Parietal lobe (tissue), 1 donor: Measurements from ENCODE around the gene NOTO. TPM values are rescaled to one million over a fixed set of nuclear protein-coding genes. Genes with fewer than 3 reads are reported as not detected.

ENCODE experiments used
- total RNA-seq: library from RNA; depleted of rRNA; stranded (reverse); fragments of >200 nt; gene quantifications from one replicate; pipeline ENCODE4 v1.2.3, GENCODE V29; 2014

NOTO gene
- not detected for total RNA-seq

GRCh38 chr2:73202156-73203054 lies at the start of gene NOTO:
TSS of gene NOTO (plus strand) at chr2:73202574. CDS start at chr2:73202667, 93 bp downstream.

GRCh38 chr2:73214120-73215035 lies 12.0 kb downstream of the NOTO start, which contains the start of gene SMYD5:
TSS of gene SMYD5 (plus strand) at chr2:73214245. CDS start at chr2:73214267, 22 bp downstream.

GRCh38 chr2:73233154-73233931 lies 31.0 kb downstream of the NOTO start, which contains the start of gene PRADC1:
TSS of gene PRADC1 (minus strand) at chr2:73233239. CDS start at chr2:73233160, 79 bp downstream.

GRCh38 chr2:73233932-73234832 lies 31.8 kb downstream of the NOTO start, which contains the start of gene CCT7:
TSS of gene CCT7 (plus strand) at chr2:73234308. CDS start at chr2:73234379, 71 bp downstream.

Other genes starting within 250 kb of the NOTO start
- gene SFXN5, start 130.9 kb upstream of the NOTO start, total RNA-seq = 31.6 TPM
- gene RAB11FIP5, start 89.6 kb upstream of the NOTO start, total RNA-seq = 9.1 TPM
- 32.9 TPM for gene SMYD5, start 11.7 kb downstream of the NOTO start, total RNA-seq
- gene PRADC1, start 30.7 kb downstream of the NOTO start, total RNA-seq = 6.9 TPM
- 155 TPM for gene CCT7, start 31.7 kb downstream of the NOTO start, total RNA-seq
- 28.8 TPM for gene FBXO41, start 81.9 kb downstream of the NOTO start, total RNA-seq
- not detected for gene EGR4, start 91.0 kb downstream of the NOTO start, total RNA-seq
- 145 TPM for gene ALMS1, start 183.3 kb downstream of the NOTO start, total RNA-seq